ENCODE results near the gene CNTNAP5. TPM values are rescaled to one million over a fixed set of nuclear protein-coding genes. Genes with fewer than 3 reads are reported as not detected.

Gene CNTNAP5
- total RNA-seq, 1 donor from 2014 or later = not detected

GRCh38 chr2:124050833-124051497, 25.9 kb downstream of the CNTNAP5 start:
- TF ChIP-seq CTCF (conservative IDR thresholded peaks at IDR 0.05; ENCODE audit: low read depth, low read length) = no peak
- DNase-seq (ENCODE audit: low read depth) = no peak
- no peak overlapping the region for H3K4me3 ChIP-seq (ENCODE audit: low read depth, low read length)

DNA sequence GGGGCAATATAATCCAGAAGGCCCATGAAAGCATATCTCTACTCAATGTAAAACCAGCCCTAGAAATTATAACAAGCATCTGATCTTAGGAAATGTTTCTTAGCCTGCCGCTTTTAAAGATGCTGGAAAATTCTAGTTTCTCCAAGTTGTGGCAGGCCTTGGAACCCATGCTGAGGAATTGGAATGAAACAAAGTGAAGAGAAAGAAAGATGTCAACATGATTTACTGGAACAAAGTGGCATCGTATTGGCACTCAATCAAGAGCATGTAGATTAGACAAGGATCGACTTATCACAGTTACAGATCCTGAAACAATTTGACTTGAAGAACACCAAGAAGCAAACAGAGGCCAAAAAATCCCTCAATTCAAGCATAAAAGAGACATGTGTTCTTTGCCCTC, 28.7 kb downstream of the CNTNAP5 start:
- no peak for TF ChIP-seq CTCF (conservative IDR thresholded peaks at IDR 0.05; ENCODE audit: low read depth, low read length)
- DNase-seq (ENCODE audit: low read depth) = no peak
- H3K4me3 ChIP-seq (ENCODE audit: low read depth, low read length) = no peak overlapping the region

DNA sequence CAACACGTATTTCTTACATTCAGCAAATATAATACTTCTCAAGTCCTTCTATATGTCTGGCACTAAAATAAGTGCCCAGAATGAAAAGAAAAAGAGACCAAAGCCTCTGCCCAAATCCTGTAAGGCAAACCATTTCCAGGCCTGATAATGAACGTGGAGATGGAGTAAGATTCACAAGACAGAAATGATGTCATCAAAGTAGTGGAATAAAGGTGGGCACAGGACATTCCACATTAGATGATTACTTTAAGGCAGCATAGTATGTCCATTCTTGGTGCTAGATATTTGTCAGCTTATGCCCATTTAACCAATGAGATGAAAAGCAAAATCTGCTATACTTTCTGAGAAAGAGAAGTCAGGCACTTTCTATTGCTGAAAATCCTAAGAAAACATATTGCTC, 38.5 kb downstream of the CNTNAP5 start:
- H3K4me3 ChIP-seq (ENCODE audit: low read depth, low read length) = no peak overlapping the region
- no peak for TF ChIP-seq CTCF (conservative IDR thresholded peaks at IDR 0.05; ENCODE audit: low read depth, low read length)
- no peak for DNase-seq (ENCODE audit: low read depth)

- no peak for TF ChIP-seq CTCF (conservative IDR thresholded peaks at IDR 0.05; ENCODE audit: low read depth, low read length)
- H3K4me3 ChIP-seq (ENCODE audit: low read depth, low read length) = no peak overlapping the region
- DNase-seq (ENCODE audit: low read depth) = no peak
Observed at GRCh38 chr2:124065636-124066035, 40.5 kb downstream of the CNTNAP5 start.

DNA sequence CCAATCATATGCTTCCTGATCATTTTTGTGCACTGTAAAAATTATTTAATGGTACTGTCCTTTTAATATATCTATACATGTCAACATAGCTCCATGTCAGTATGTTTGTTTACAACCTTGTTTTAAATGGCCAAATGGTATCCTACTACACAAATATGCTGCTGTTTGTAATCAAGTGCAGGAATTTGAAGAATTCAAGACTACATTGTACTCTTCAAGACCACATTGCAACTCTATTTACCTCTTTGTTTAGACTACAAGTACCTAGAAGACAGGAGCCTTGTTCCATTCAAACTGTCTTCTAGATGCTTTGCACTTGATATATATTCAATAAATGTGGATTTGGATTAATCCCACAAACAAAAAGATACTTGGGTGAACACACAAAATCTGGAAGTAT, 41.7 kb downstream of the CNTNAP5 start:
- TF ChIP-seq CTCF (conservative IDR thresholded peaks at IDR 0.05; ENCODE audit: low read depth, low read length) = no peak
- no peak for DNase-seq (ENCODE audit: low read depth)
- no peak overlapping the region for H3K4me3 ChIP-seq (ENCODE audit: low read depth, low read length)

DNA sequence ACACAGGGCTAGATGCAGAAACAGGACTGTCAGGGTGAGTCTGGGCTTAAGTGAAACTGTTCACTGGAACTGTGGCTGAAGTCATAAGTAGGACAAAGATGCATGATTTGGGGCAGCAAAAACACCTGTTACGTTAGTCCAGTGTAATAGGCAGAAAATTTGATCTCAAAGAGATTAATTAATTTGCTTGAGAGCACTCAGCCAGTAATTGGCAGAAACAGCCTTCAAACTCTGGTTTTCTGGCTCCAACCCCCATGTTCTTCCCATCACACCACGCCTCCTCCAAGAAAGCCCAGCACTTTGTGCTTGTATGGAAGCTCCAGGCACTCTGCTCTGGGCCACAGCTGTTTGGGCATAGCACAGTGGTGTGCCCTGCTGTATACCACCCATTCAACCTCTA, 54.0 kb downstream of the CNTNAP5 start:
- H3K4me3 ChIP-seq (ENCODE audit: low read depth, low read length) = no peak overlapping the region
- no peak for DNase-seq (ENCODE audit: low read depth)
- no peak for TF ChIP-seq CTCF (conservative IDR thresholded peaks at IDR 0.05; ENCODE audit: low read depth, low read length)

Data from epithelial cell of proximal tubule (primary cell).